Measurements from ENCODE around the gene KLHL7. TPM values are rescaled to one million over a fixed set of nuclear protein-coding genes. Genes with fewer than 3 reads are reported as not detected.

Gene KLHL7, protein sequence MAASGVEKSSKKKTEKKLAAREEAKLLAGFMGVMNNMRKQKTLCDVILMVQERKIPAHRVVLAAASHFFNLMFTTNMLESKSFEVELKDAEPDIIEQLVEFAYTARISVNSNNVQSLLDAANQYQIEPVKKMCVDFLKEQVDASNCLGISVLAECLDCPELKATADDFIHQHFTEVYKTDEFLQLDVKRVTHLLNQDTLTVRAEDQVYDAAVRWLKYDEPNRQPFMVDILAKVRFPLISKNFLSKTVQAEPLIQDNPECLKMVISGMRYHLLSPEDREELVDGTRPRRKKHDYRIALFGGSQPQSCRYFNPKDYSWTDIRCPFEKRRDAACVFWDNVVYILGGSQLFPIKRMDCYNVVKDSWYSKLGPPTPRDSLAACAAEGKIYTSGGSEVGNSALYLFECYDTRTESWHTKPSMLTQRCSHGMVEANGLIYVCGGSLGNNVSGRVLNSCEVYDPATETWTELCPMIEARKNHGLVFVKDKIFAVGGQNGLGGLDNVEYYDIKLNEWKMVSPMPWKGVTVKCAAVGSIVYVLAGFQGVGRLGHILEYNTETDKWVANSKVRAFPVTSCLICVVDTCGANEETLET
- 10 to 100 TPM; 49.1 to 54.4 (median 50.3) TPM for polyA plus RNA-seq (ENCODE audit: insufficient read length in 4 of 4)

DNA sequence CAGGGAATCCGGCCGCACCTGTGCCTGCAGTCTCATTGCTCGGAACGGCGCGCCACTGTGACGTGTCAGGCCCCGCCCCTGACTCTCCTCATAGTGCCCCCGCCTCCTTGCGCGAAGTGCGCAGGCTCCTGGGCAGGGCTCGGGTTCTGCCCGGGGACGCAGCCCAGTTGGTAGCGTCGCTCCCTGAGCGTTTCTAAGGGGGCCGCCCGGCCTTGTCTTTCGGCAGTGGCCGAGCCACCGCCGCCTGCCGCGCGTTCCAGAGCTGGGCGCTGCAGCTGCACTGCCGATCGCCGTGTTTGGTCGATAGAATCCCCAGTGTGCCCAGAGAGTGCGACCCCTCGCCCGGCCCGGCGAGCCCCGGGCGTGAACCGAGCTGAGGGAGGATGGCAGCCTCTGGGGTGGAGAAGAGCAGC is at the start of gene KLHL7:
TSS of gene KLHL7 (plus strand) at position 142 of the 413 bp plus-strand sequence. CDS start at position 384, 242 bp downstream.
- DNase-seq (ENCODE audit: low read depth in 4 of 4, low spot score in 3 of 4) = peak; percentile 87 to 89 (median 87)

DNA sequence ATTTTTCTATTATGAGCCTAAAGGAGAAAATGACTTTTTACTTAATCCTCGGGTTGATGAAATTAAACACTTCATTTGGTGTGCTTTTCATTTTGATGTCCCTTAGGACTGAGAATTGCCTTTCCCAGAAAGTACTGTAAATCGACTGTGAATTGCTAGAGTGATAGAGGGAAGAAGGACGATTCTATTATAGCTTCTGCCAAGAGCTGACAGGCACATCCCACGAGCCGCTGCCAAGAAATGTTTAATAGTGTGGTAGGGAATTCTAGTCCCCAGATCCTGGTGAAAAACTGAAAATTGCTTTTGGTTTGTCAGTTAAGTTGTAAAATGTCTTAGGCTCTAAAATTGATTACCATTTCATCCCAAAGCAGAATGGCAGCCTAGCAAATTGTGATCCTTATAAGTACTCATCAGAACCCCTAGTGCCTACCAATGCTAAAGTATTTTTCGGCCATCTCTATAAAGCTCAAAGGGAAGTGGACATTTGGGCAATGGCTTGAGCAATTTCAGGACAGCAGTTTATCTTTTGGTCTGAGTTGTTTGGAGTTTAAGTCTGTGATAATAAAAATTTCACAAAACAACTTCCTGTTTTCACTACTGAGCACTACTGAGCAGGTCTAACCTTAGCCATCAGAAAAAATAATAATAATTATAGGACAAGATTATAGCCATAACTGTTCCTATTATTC is 47.0 kb upstream of the KLHL7 start:
- no peak for DNase-seq (ENCODE audit: low read depth in 4 of 4, low spot score in 3 of 4)

DNA sequence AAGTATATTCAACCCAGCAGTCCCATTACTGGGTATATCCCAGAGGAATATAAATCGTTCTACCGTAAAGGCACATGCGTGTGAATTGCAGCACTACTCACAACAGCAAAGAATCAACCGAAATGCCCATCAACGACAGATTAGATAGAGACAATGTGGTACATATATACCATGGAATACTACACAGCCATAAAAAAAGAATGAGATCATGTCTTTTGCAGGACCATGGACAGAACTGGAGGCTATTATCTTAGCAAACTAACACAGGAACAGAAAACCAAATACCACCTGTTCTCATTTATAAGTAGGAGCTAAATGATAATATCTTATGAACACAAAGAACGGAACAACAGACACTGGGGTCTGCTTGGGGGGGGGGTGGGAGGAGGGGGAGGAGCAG is 44.3 kb upstream of the KLHL7 start:
- DNase-seq (ENCODE audit: low read depth in 4 of 4, low spot score in 3 of 4) = no peak

DNA sequence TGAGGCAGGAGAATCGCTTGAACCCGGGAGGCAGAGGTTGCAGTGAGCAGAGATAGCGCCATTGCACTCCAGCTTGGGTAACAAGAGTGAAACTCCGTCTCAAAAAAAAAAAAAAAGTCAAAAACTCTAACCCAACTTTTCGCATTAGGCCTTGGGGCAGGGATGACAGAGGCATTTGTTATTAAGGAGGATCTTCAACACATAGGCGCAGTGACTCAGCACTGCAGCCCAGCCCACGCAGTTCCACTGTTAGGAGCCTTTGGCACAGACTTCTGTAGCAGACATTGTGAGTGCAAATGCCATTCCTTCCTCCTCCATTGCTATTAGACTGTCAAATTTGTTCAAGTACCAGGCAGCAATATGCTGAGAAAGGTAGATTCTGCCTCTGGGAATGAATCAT is 43.1 kb upstream of the KLHL7 start:
- no peak for DNase-seq (ENCODE audit: low read depth in 4 of 4, low spot score in 3 of 4)

DNA sequence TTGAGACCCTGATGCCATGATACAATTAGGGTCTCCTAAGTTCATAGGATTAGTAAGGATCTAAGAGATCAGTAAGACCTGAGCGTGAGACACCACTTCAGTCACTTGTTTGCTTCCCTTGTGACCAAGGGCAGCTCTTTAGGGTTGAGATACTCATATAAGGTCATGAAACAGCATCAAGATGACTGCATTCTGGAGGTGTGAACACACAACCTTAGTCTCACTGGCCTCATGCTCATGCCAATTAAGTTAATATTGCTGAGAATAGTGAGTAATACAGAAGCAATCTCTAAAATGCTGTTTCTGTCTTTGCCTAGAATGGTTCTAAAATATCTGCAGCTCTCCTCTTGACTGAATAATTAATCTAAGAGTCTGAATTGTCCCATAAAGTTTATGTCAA is 39.6 kb upstream of the KLHL7 start:
- DNase-seq (ENCODE audit: low read depth in 4 of 4, low spot score in 3 of 4) = no peak

DNA sequence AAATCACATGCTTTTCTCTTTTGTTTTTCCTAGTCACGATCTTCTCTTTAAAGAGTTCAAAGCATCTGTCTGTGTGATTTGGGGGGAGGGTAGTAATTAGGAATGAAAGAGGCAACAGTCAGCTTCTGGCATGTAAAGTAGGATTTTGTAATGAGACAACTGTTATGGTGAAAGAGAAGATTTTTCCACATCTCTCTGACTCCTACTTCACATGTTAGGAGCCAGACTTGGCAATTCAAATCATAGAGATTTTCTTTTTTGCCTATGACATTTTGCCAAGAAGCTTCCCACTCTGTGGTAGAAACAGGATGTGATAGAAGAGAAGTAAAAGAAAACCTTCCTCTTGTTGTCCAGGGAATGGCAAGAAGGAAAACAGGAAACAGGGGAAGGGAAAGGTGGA is 38.3 kb upstream of the KLHL7 start:
- no peak for DNase-seq (ENCODE audit: low read depth in 4 of 4, low spot score in 3 of 4)

DNA sequence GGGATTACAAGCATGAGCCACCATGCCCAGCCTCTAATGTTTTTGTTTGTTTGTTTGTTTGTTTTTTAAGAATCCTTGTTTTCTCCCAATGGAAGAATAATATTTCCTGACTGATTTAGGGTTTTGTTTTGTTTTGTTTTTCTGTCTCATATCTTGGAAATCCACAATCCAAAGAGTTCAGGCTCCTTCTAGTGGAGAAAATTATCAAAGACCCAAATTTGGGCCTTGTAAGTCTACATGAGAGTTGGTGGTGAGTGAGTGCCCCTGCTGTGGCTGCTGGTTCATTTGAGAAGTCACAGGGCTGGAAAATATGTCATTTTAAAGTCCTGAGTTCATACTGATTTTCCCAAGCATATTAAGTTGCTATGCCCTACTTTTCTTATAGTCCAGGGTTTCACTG is 33.5 kb upstream of the KLHL7 start:
- no peak for DNase-seq (ENCODE audit: low read depth in 4 of 4, low spot score in 3 of 4)

DNA sequence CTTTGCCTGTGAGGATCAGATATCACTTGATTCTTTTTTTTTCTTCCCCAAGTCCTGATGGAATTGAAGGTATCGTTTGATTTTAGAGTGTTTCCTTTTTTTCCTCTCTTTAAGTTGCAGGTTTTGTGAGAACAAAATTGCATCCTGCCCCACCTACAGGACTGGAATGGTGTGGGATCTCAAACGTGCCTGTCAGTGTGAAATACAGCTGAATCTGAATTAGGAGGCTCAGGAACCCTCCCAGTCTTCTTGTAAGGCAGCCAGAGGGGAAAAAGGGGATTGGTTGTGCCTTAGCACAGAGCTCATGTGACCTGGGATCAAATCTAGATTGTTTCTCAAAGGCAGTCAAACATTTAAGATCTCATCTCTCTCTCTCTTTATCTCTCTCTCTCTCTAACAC is 32.7 kb upstream of the KLHL7 start:
- DNase-seq (ENCODE audit: low read depth in 4 of 4, low spot score in 3 of 4) = no peak

DNA sequence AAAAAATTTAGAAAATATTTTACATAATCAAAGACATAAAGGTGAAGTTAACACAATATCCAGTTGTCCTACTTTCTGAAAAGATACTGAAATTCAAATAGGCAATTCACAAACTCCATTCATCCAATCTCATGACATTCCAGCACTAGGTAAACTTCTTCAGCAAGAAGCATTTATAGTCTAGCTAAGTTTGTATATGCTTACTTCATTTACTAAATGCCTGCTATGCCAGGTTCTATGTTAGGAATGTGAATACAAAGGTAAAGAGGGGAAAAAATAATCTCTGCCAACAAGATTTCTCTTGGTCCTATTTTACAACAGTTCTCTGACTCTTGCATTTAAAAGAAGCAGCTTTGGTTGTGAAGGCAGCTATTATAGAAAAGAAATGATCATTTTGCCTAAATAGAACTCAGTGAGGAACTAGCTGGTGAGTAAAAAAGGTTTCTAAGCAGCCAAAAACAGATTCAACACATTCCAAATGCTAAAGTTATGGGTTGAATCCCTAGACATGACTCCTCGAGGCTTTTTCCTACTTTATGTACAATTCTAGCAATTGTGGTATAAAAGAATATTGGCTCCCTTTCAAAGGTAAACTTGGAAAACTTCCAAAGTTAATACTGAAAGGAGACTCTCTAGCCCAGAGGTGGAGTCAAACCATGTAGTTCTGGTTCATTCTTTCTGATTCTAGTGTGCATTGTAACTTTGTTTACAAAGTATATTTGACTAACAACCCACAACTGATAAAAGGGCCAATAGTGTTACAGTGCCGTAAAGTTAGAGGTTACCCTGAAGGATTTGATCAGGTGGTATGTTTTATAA is 30.9 kb upstream of the KLHL7 start:
- DNase-seq (ENCODE audit: low read depth in 4 of 4, low spot score in 3 of 4) = no peak

DNA sequence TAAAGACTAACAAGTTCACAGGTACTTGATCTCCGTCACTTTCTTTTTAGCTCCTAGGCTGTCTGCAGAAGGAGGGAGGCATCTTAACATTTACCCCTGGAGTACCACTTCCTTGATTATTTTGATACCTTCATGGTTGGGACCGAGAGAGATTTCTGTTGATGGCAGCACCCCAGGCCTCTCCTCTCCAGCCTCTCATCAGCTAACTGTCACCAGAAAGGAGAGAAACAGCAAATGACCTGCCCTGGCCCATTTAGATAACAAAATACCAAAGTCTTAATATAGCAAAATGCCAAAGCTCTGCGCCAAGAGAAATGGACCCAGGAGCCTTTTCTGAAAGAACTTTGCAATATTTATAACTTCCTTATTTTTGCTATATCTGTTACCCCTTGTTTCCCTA is 30.0 kb upstream of the KLHL7 start:
- no peak for DNase-seq (ENCODE audit: low read depth in 4 of 4, low spot score in 3 of 4)

DNA sequence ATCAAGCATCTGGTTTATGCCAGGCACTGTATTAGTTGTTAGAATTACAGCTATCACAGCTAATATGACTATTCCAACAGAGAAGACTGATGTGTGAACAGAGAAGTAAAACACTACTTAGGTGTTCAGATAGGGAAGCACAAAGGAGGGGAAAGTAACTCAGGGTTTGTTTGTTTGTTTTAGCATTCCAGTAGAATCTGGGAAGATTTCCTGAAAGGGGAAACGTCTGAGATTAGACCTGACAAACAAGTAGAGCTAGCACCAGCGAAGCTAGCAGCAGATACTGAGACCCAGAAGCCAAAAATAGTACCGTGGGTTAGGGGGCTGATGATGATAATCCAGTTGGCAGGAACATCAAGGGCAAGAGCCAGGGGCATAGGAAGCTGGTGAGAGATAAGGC is 28.8 kb upstream of the KLHL7 start:
- no peak for DNase-seq (ENCODE audit: low read depth in 4 of 4, low spot score in 3 of 4)

DNA sequence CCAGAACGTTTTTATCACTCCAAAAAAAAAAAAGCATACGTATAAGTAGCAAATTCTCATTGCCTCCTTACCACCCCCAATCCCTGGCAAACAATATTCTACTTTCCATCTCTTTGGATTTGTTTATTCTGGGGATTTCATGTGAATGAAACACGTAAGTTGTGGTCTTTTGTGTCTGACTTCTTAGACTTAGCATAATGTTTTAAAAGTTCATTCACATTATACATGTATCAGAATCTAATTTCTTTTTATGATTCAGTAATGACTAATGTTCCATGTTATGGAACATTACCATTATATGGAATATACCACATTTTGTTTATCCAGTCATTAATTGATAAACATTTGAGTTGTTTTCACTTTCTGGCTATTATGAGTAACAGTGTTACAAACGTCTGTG is 12.5 kb upstream of the KLHL7 start:
- DNase-seq (ENCODE audit: low read depth in 4 of 4, low spot score in 3 of 4) = no peak

DNA sequence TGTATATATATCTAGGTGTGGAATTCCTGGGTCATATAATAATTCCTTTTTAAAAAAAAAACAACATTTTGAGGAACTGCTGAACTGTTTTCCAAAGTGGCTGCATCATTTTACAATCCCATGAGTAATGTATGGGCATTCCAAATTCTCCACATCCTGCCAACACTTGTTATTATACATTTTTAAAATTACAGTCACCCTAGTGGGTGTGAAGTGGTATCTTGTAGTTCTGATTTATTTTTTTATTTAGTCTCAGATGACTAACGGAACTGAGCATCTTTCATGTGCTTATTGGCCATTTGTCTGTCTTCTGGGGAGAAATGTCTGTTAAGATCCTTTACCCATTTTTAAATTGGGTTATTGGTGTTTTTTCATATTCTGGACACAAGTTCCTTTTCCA is 12.0 kb upstream of the KLHL7 start:
- no peak for DNase-seq (ENCODE audit: low read depth in 4 of 4, low spot score in 3 of 4)

DNA sequence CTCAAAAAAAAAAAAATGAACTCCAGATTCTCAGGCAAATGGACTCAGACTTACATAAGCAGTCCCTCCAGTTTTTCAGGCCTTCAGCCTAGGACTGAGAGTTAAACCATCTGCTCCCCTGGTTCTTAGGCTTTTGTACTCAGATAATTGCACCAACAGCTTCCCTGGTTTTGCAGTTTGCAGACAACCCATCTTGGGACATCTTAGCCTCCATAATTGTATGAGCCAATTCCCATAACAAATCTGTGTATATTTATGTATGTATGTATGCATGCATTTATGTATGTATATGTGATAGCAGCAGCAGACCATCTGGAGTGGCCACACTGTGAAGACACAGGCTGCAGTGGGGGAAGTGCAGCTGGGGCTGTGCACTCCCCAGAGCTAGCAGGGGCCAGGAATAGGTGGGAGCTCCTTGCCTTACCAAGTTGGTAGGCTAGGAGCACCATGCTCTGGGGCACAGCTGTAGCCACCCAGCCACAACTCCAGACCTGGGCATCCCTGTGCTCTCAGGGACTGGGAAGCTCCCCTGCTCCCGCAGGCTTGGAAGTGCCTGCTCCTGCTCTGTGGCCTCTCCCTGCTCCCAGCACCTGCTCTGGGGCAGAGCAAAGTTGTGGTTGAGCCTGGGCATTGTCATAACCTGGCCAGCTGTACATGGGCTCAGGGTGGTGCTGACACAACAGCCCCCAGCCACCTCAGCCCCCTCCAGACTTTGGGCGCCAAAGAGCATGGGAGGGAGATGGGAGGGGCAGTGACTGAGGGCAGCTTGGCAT is 8.9 kb upstream of the KLHL7 start:
- DNase-seq (ENCODE audit: low read depth in 4 of 4, low spot score in 3 of 4) = no peak

DNA sequence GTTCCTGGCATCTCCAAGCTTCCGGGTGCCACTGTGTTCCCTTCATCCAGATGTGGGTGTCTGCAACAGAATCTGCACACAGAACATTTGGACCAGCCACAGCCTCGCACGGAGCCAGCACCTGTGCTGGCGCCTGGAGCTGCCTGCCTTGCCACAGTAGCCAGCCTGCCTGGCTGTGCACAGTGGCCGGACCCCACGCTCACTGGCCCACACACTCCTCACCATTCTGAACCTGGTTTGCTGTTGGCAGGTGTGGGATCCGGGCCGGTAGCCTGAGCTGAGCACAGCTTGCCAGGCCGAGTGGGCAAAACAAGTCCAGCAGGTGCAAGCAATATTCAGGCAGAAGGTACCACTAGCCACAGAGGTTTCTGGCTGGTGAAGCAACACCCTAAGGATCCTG is 7.6 kb upstream of the KLHL7 start:
- DNase-seq (ENCODE audit: low read depth in 4 of 4, low spot score in 3 of 4) = no peak

DNA sequence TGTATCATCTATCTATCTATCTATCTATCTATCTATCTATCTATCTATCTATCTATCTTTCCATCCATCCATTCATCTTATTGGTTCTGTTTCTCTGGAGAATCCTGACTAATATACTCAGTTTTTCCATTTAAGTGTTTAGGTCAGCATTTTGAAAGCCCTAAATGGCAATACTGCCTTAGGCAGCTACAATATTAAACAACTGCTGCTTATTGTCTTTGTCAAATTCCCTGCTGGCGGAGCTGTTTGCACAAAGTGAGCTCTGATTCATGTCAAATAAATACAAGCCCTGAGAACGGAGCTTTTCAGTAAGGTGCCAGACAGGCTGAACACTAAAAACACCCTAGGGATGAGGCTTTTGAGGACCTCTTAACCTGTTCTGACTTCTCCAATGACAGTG is 7.1 kb upstream of the KLHL7 start:
- no peak for DNase-seq (ENCODE audit: low read depth in 4 of 4, low spot score in 3 of 4)

DNA sequence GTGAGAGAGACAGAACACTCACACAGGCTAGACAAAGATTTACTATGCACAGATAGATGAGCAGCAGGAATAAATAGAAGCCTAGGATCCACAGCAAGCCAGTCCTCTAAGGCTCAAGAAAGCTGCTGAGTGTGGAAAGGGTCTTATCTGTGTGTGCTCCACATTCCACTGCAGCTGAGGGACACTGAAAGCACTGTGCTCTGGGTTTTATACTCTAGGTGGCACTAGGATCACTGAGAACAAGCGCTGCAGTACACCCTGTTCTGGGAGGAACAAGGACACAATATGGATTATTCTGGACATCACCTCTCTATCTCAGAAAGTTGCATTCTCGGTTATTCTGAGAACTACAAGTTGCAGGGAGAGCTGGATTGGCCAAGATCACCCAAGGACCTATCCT is 4.9 kb upstream of the KLHL7 start:
- no peak for DNase-seq (ENCODE audit: low read depth in 4 of 4, low spot score in 3 of 4)

DNA sequence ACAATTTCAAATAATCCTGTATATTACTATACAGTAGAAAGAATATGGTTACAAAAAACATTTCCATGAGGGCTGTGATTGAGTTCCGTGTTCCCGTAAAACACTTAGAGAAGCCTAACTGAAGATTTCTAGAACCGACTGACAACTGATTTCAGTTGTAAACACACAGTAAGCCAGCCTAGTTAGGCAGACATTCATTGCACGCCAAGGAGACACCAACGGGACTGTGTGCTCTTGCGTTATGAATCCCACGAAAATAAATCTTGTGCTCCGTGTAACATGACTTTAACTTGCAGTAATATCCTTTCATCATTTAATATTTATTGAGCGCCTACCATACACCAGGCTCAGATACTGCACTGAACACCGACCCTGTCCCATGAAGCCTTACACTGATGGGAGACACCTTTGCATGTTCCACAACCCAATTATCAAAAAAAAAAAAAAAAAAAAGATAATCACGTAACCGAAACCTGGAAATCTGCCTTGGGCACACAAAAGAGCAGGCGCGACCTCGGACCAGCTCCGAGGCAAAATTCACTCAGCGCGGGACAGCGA is 420 bp upstream of the KLHL7 start:
- peak in 1 of 4 donors; percentile 1 for DNase-seq (ENCODE audit: low read depth in 4 of 4, low spot score in 3 of 4)

DNA sequence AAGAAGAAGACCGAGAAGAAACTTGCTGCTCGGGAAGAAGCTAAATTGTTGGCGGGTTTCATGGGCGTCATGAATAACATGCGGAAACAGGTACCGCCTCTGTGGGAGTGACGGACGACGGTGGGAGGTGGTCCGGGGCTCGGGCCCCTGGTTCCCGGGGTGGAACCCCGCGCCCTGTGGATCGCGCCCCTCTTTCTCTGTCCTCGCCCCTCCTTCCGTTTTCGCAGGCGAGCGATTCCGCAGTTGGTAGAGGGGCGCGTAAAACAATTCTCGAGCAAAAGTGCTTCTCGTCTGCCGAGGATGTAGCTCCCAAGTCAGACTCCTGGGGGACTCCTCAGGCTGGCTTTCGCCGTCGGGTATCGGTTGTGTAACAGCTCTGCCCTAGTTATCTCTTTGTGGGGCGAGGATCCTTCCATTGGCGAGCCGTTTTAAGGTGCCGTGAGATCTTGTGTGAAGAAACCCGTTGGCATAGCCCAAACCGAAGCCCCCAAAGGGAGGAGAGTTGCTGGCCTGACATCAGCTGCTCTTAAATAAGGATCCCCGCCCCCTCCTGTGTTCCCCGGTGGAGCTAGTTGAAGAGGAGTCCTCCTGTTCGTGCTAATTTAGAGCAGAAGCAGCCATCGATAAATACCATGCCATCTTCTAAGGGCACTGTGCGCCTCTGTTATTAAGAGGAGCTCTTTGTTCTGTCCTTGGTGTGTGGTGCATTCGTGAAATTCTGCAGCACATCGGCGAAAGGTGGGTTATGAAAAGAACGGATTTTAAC is 655 bp downstream of the KLHL7 start:
- peak; percentile 45 to 72 (median 52) for DNase-seq (ENCODE audit: low read depth in 4 of 4, low spot score in 3 of 4)

Data from left renal pelvis (tissue), 4 donors.